Chondrocyte (in vitro differentiated cells): ENCODE data around the gene NSMCE4A. TPM values are rescaled to one million over a fixed set of nuclear protein-coding genes. Genes with fewer than 3 reads are reported as not detected.

Experiments
- DNase-seq: peaks from one replicate; pipeline ENCODE4 v3.0.0; 2021; ENCODE audit warnings: mixed read lengths, low spot score
- H3K27ac Mint-ChIP-seq: one replicate; pipeline ENCODE4 v1.8.0; 2021; ENCODE audit warnings: mild to moderate bottlenecking, moderate library complexity, mixed read lengths; ENCODE audit not compliant: unreplicated experiment
- H3K27me3 Mint-ChIP-seq: 2 replicates; pipeline ENCODE4 v1.8.0; 2021; ENCODE audit warnings: low read depth, mixed read lengths
- H3K36me3 Mint-ChIP-seq: 2 replicates; pipeline ENCODE4 v1.8.0; 2021; ENCODE audit warnings: low read depth, mixed read lengths
- H3K4me1 Mint-ChIP-seq: 2 replicates; pipeline ENCODE4 v1.8.0; 2021; ENCODE audit warnings: low read depth, mild to moderate bottlenecking, mixed read lengths
- H3K4me3 Mint-ChIP-seq: one replicate; pipeline ENCODE4 v1.8.0; 2021; ENCODE audit warnings: mild to moderate bottlenecking, moderate library complexity, mixed read lengths; ENCODE audit not compliant: unreplicated experiment
- H3K9me3 Mint-ChIP-seq: 2 replicates; pipeline ENCODE4 v1.8.0; 2021; ENCODE audit warnings: low read depth, mixed read lengths
- CTCF ChIP-seq: fragments of 200-600 bp; sonication (generic); IDR thresholded peaks from 2 replicates; pipeline ENCODE4 v1.5.0; 2021; ENCODE audit warnings: antibody characterized with exemption, mild to moderate bottlenecking, moderate library complexity
- total RNA-seq: library from RNA; stranded (reverse); gene quantifications from 3 replicates; pipeline ENCODE4 v1.2.1, GENCODE V29; 2021

Gene NSMCE4A
- total RNA-seq, 1 donor from 2014 or later = 24.8 TPM

- DNase-seq = no peak
- H3K9me3 Mint-ChIP-seq = peaks cover 12% of the 10 kb centered on the region
- H3K4me1 Mint-ChIP-seq = peaks cover 6% of the 10 kb centered on the region
- no peak for TF ChIP-seq CTCF
- no peak within 1 kb of the TSS for H3K4me3 Mint-ChIP-seq
- peaks cover 4% of the 10 kb centered on the region for H3K36me3 Mint-ChIP-seq
- H3K27me3 Mint-ChIP-seq = no peaks in the 10 kb centered on the region
- no peak within 1 kb of the TSS for H3K27ac Mint-ChIP-seq
Measured at GRCh38 chr10:121988361-121989324, 13.6 kb upstream of the NSMCE4A start, which contains the start of gene TACC2. Gene TACC2 (plus strand): TSS chr10:121989163. CDS start chr10:122021982, 32,819 bp downstream.

GRCh38 chr10:121984463-121984862 lies 9.4 kb upstream of the NSMCE4A start:
- H3K27ac Mint-ChIP-seq = no peak overlapping the region
- DNase-seq = no peak
- peaks cover 19% of the 10 kb centered on the region for H3K9me3 Mint-ChIP-seq
- H3K36me3 Mint-ChIP-seq = peaks cover 4% of the 10 kb centered on the region
- H3K4me3 Mint-ChIP-seq = no peak overlapping the region
- H3K4me1 Mint-ChIP-seq = peaks cover 3% of the 10 kb centered on the region
- TF ChIP-seq CTCF = no peak
- no peaks in the 10 kb centered on the region for H3K27me3 Mint-ChIP-seq

GRCh38 chr10:121983852-121984251 lies 8.8 kb upstream of the NSMCE4A start:
- H3K27me3 Mint-ChIP-seq = no peaks in the 10 kb centered on the region
- H3K4me1 Mint-ChIP-seq = peaks cover 3% of the 10 kb centered on the region
- H3K4me3 Mint-ChIP-seq = no peak overlapping the region
- no peak overlapping the region for H3K27ac Mint-ChIP-seq
- TF ChIP-seq CTCF = no peak
- H3K9me3 Mint-ChIP-seq = peaks cover 19% of the 10 kb centered on the region
- no peak for DNase-seq
- peaks cover 4% of the 10 kb centered on the region for H3K36me3 Mint-ChIP-seq

- no peak for DNase-seq
- no peaks in the 10 kb centered on the region for H3K27me3 Mint-ChIP-seq
- peaks cover 4% of the 10 kb centered on the region for H3K36me3 Mint-ChIP-seq
- no peak for TF ChIP-seq CTCF
- H3K27ac Mint-ChIP-seq = no peak overlapping the region
- no peaks in the 10 kb centered on the region for H3K4me1 Mint-ChIP-seq
- H3K9me3 Mint-ChIP-seq = peaks cover 19% of the 10 kb centered on the region
- no peak overlapping the region for H3K4me3 Mint-ChIP-seq
Measured at GRCh38 chr10:121981346-121981745, 6.3 kb upstream of the NSMCE4A start.

GRCh38 chr10:121978511-121978910 lies 3.5 kb upstream of the NSMCE4A start:
- Mint-ChIP-seq H3K27ac (no peak overlapping the region), H3K4me1 (peaks cover 7% of the 10 kb centered on the region)
- no peak for TF ChIP-seq CTCF

More at GRCh38 chr10:121978511-121978910, 3.5 kb upstream of the NSMCE4A start:
- Mint-ChIP-seq H3K9me3 (peaks cover 7% of the 10 kb centered on the region), H3K27me3 (no peaks in the 10 kb centered on the region), H3K36me3 (no peaks in the 10 kb centered on the region), H3K4me3 (no peak overlapping the region)
- DNase-seq = peak; percentile 88
